Gastroesophageal sphincter (tissue), 3 donors: ENCODE results near the gene MACROD2.

Experiments
- EP300 ChIP-seq: sonication (generic); formaldehyde crosslinking; IDR thresholded peaks from one replicate; pipeline ENCODE4 v1.6.1; 2017; ENCODE audit warnings: antibody characterized with exemption, mild to moderate bottlenecking
- POLR2A ChIP-seq, 2 donors: fragments of 450-650 bp; IDR thresholded peaks; one replicate each; pipeline ENCODE4 v1.6.1; 2017; ENCODE audit warnings: antibody characterized with exemption in 2 of 2, mild to moderate bottlenecking in 2 of 2, moderate library complexity in 1 of 2
- POLR2AphosphoS5 ChIP-seq: sonication (generic); formaldehyde crosslinking; IDR thresholded peaks from one replicate; pipeline ENCODE4 v1.6.1; 2017; ENCODE audit warnings: antibody characterized with exemption
- TF ChIP-seq, protein P1 (sequence below), 4 experiments: fragments of 200-600 bp in 2 of 4; fragments of 450-650 bp in 2 of 4; sonication (generic) in 1 of 4; IDR thresholded peaks; one replicate each; pipeline ENCODE4 v1.5.1; 2017 to 2019; ENCODE audit warnings: antibody characterized with exemption in 4 of 4, mild to moderate bottlenecking in 2 of 4, moderate library complexity in 2 of 4

GRCh38 chr20:14288341-14289330, 293.3 kb downstream of the MACROD2 start:
- TF ChIP-seq POLR2A (IDR thresholded peaks at IDR 0.05) = no peak
- TF ChIP-seq, protein P1, sequence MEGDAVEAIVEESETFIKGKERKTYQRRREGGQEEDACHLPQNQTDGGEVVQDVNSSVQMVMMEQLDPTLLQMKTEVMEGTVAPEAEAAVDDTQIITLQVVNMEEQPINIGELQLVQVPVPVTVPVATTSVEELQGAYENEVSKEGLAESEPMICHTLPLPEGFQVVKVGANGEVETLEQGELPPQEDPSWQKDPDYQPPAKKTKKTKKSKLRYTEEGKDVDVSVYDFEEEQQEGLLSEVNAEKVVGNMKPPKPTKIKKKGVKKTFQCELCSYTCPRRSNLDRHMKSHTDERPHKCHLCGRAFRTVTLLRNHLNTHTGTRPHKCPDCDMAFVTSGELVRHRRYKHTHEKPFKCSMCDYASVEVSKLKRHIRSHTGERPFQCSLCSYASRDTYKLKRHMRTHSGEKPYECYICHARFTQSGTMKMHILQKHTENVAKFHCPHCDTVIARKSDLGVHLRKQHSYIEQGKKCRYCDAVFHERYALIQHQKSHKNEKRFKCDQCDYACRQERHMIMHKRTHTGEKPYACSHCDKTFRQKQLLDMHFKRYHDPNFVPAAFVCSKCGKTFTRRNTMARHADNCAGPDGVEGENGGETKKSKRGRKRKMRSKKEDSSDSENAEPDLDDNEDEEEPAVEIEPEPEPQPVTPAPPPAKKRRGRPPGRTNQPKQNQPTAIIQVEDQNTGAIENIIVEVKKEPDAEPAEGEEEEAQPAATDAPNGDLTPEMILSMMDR (IDR thresholded peaks at IDR 0.05) = no peak
- no peak for TF ChIP-seq EP300
- TF ChIP-seq POLR2AphosphoS5 = no peak
